NCI-H1048 (cell line): ENCODE data around the gene NAIP.
"Not testable (repeated sequence)": the region's sequence is repeated elsewhere in the genome, so short reads cannot be mapped to it uniquely, and the experiment has no call there.

ENCODE experiments used
- DNase-seq: peaks from one replicate; lab custom pipeline; 2025; lab: John Stamatoyannopoulos, UW

Gene NAIP

GRCh38 chr5:71025289-71025953 lies at the start of gene NAIP:
Gene NAIP (minus strand): TSS chr5:71025339. CDS start chr5:71012915, 12,424 bp downstream.
- DNase-seq, result not testable (repeated sequence)

DNA sequence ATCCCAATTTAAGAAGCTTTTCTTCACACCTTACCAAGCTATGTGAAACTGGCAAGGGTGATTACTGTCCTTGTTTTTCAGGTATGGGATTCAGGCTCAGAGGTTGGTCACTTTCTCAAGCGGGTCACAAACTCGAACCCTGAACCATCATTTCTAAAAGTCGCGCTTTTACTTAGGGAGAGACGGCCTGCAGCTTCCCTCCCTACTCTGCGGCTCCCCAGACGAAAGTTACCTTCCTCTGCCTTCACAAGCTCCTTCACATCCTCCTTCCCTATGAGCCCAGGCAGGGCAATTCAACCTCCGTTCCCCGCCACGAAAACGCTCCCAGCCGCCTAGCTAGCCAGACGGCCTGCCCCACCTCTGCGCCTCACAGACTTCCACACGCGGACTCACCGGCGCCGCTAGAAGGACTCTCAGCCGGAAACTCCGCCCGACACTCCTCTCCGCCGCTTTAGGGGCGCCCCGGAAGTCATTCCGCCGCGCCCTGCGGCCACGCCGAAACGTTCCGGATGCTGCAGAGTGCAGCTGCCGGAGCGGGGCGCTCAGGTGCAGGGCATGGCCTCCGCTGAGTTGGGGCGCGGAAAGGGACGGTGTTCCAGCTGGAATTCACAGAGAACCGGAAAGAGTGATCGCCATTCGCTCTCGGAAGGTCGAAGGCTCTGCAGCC lies 42.3 kb upstream of the NAIP start, which contains the start of gene GTF2H2:
Gene GTF2H2, minus strand, starts transcription at position 415 of the 667 bp plus-strand sequence. CDS start 4,913 bp downstream, outside the sequence.
- not testable (repeated sequence) for DNase-seq

DNA sequence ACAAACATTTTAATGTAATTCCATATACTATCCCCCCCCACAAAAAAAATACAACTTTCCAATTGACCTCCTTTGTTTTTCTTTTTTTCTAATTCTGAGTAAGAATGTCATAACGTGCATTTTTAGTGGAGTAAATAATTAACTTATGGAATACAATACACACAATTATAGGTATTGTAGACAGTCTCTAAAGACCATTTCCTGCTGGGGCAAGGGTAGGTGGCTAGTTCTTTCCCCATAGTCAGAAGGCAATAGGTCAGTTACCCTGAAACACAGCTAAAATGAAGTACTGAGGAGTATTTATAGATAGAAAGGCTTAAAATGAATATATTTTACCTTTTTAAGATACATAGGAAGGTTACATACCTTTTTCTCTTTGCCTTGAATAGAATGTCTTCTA lies 36.2 kb upstream of the NAIP start:
- not testable (repeated sequence) for DNase-seq

GRCh38 chr5:71059426-71059825 lies 34.3 kb upstream of the NAIP start:
- DNase-seq, result not testable (repeated sequence)

DNA sequence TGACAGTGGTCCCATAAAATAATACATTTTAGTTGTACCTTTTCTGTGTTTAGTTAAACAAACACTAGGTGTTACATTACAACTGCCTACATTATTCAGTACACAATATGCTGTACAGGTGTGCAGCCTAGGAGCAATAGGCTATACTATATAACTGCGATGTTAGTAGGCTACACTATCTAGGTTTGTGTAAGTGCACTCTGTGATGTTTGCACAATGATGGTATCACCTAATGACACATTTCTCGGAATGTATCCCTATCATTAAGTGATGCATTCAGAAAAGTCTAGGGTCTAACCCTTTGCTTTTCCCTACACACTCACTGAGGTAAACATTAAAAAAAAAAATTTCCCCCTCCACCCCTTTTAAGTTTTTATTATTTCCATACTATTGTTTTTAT lies 19.7 kb upstream of the NAIP start:
- not testable (repeated sequence) for DNase-seq

DNA sequence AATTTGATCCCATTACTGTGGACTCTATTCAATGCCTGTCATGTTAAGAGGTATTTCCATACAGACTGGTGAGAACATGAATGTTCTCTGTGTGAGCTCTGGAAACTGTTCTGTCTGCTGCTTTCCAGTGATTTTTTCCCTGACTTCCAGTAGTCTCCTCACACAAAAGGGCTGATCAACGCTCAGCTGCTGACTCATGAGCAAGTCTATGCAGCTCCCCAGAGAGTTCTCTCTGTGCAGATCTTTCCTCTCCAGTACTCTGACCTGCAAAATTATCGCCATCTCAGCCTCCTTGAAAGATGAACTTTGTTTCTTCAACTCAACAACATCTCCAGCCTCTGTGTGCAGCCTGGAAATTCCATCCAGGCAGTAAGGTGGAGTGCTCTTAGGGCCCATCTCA lies 19.0 kb upstream of the NAIP start:
- DNase-seq, result not testable (repeated sequence)

DNA sequence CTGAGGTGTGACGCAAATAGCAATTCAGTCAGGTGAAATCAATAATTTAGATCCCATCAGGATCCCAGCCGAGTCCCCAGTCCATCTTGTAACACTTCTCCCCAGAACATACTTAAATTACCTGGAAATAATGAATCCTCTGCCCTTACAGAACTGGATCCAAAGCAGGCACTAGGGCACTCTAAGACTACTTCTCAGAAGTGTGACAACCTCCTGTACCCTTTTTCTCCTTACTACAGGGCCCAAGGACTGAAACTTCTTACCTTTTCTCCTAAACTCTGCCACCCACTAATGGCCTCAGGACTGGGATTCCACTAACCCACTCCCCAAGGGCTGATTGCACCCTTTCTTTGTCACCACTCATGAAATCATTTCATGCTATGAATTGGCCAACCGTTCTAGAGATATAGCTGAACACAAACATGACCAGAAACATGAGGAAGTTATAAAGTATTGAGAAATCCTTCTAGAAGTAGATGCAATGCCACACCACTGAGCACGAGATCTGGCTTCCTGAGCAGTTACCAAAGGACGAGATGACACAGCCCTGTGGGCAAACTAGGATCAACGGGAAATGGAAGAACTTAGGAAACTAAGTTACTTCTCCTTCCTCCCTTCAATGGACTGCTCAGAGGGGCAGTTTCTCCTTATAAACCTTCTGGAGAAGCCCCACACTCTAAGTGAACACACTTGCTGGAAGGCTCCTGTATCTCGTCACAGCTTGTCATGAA lies 6.1 kb upstream of the NAIP start:
- DNase-seq, result not testable (repeated sequence)

GRCh38 chr5:71020643-71021042 lies 4.5 kb downstream of the NAIP start:
- not testable (repeated sequence) for DNase-seq

DNA sequence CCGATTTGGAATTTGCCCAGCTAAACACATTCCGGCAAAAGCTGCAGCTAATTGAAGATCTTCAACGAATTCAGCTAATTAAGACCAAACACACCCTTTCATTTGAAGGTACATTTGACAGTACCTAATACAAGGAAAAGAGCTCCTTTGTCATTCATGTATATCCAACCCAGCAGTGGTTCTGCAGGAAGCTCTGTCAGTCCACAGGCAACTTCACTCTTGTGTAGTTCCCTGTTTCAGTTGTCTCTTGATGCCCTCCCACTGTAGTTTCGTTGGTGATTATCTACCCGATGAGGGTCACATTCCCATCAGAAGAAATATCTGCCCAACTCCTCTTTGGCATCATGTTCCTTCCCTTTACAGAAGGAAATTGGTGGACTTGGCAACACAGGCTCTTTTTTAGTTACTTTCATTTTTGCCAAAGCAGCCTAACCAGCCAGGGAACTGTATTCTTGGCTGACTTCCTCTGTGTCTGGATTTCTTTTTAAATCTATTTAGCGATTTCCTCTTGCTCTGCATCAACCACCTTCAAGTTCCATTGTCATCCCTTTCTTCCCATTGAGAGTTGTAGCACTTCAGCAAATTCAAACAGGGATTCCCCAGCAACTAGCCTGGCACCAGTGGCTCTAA lies 6.6 kb downstream of the NAIP start:
- not testable (repeated sequence) for DNase-seq

GRCh38 chr5:71014176-71014575 lies 11.0 kb downstream of the NAIP start:
- no peak for DNase-seq

GRCh38 chr5:71013575-71013974 lies 11.6 kb downstream of the NAIP start:
- no peak for DNase-seq

- no peak for DNase-seq
Observed at GRCh38 chr5:71011194-71011792, 13.8 kb downstream of the NAIP start.

- not testable (repeated sequence) for DNase-seq
Observed at GRCh38 chr5:71006983-71007382, 18.2 kb downstream of the NAIP start.

- not testable (repeated sequence) for DNase-seq
Observed at GRCh38 chr5:70984882-70985281, 40.3 kb downstream of the NAIP start.

- DNase-seq, result not testable (repeated sequence)
Observed at GRCh38 chr5:70967220-70967619, 57.9 kb downstream of the NAIP start.

- DNase-seq, result not testable (repeated sequence)
Observed at GRCh38 chr5:70964531-70964930, 60.6 kb downstream of the NAIP start.

- not testable (repeated sequence) for DNase-seq
Observed at GRCh38 chr5:70953068-70953467, 72.1 kb downstream of the NAIP start.

GRCh38 chr5:70932560-70932959 lies 92.6 kb downstream of the NAIP start:
- not testable (repeated sequence) for DNase-seq

GRCh38 chr5:70931709-70932368 lies 93.3 kb downstream of the NAIP start:
- DNase-seq, result not testable (repeated sequence)

DNA sequence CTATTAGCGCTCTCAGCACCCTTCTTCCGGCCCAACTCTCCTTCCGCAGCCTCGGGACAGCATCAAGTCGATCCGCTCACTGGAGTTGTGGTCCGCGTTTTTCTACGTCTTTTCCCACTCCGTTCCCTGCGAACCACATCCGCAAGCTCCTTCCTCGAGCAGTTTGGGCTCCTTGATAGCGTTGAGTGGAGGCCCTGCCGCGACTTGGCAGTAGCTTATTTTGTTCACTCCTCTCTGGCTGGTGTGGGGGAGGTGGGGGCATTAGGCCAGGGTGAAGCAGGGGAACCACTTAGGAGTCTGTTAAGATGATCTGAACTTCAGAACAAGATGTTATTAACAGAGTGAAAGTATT lies 100.0 kb downstream of the NAIP start:
- DNase-seq, result not testable (repeated sequence)
